Endodermal cell (in vitro differentiated cells): Measurements from ENCODE around the gene KLKB1. TPM values are rescaled to one million over a fixed set of nuclear protein-coding genes. Genes with fewer than 3 reads are reported as not detected.

Experiments used
- DNase-seq: peaks from one replicate; pipeline ENCODE4 v3.0.0-alpha.2; 2017
- H3K27ac ChIP-seq: 2 replicates; pipeline ENCODE4 v1.5.1; 2013; ENCODE audit warnings: mild to moderate bottlenecking, low read depth, low read length, moderate library complexity
- H3K27me3 ChIP-seq: 2 replicates; pipeline ENCODE4 v1.6.1; 2013; ENCODE audit warnings: mild to moderate bottlenecking, low read length, moderate library complexity; ENCODE audit not compliant: insufficient read depth, control insufficient read depth, poor library complexity, severe bottlenecking
- H3K36me3 ChIP-seq: 2 replicates; pipeline ENCODE4 v1.7.0; 2013; ENCODE audit warnings: mild to moderate bottlenecking, low read length, moderate library complexity; ENCODE audit not compliant: control insufficient read depth, insufficient read depth
- H3K4me1 ChIP-seq: one replicate; pipeline ENCODE4 v1.7.0; 2013; ENCODE audit warnings: low read length; ENCODE audit not compliant: control insufficient read depth, insufficient read depth
- H3K4me3 ChIP-seq: 2 replicates; pipeline ENCODE4 v1.5.1; 2013; ENCODE audit warnings: mild to moderate bottlenecking, low read length, moderate library complexity
- H3K9ac ChIP-seq: 2 replicates; pipeline ENCODE4 v1.6.1; 2013; ENCODE audit warnings: mild to moderate bottlenecking, low read length, moderate library complexity; ENCODE audit not compliant: poor library complexity, severe bottlenecking; ENCODE audit errors: extremely low read depth
- H3K9me3 ChIP-seq: 2 replicates; pipeline ENCODE4 v1.6.1; 2013; ENCODE audit warnings: mild to moderate bottlenecking, low read length, moderate library complexity; ENCODE audit not compliant: control insufficient read depth
- H3K27ac Mint-ChIP-seq: 2 replicates; pipeline ENCODE4 v1.8.0; 2020; ENCODE audit warnings: mixed read lengths
- H3K27me3 Mint-ChIP-seq: 2 replicates; pipeline ENCODE4 v1.8.0; 2021; ENCODE audit warnings: mild to moderate bottlenecking, mixed read lengths; ENCODE audit not compliant: insufficient read depth
- H3K36me3 Mint-ChIP-seq: 2 replicates; pipeline ENCODE4 v1.8.0; 2020; ENCODE audit warnings: low read depth, mixed read lengths
- H3K4me1 Mint-ChIP-seq: 2 replicates; pipeline ENCODE4 v1.8.0; 2020; ENCODE audit warnings: mixed read lengths
- H3K4me3 Mint-ChIP-seq: 2 replicates; pipeline ENCODE4 v1.8.0; 2020; ENCODE audit warnings: mild to moderate bottlenecking, moderate library complexity, mixed read lengths
- H3K9me3 Mint-ChIP-seq: 2 replicates; pipeline ENCODE4 v1.8.0; 2020; ENCODE audit warnings: mild to moderate bottlenecking, mixed read lengths
- CTCF ChIP-seq: fragments of 200-600 bp; sonication (generic); conservative IDR thresholded peaks from 2 replicates; pipeline ENCODE4 v1.5.0; 2021; ENCODE audit warnings: antibody characterized with exemption, mild to moderate bottlenecking
- WGBS, 2 experiments: methylation state at CpG; one replicate each; pipeline versions ENCODE4 v1.1.5 to v1.1.7; 2013; ENCODE audit warnings: missing lambda C conversion rate in 2 of 2, mixed read lengths in 1 of 2; ENCODE audit not compliant: insufficient coverage in 1 of 2, insufficient read length in 1 of 2; 5-methylcytosine and 5-hydroxymethylcytosine counted together
- total RNA-seq, 2 donors: library from RNA; stranded (reverse); fragmentation: NEBNext Ultra II Directional in 1 of 2; extraction: Animal tissue kit (Norgen Biotek cat#: 25700) in 1 of 2; gene quantifications; 2 replicates in 1 of 2; 3 replicates in 1 of 2; pipeline ENCODE4 v1.2.1, GENCODE V29; 2021

Gene KLKB1
- total RNA-seq, 2 donors from 2014 or later: 9.5 to 11.9 TPM

DNA sequence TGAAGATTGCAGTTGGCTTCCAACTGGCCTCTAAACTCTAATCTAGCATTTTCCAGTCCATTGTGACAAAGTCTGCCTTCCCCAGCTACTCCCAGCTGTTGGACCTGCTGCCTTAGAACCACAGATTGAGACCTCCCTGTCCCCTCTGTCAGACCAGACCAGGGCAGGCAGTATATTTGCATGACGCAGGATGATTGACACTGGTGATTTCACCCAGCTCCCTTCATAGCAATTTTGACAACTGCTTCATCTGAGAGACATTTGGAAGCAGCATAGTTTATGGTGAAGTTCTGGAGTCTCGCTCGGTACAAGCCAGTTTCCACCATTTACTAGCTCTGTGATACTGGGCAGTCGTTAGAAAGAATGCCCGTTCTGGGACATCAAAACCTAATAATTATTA is 33.5 kb upstream of the KLKB1 start:
- H3K9me3 Mint-ChIP-seq: no peaks in the 10 kb centered on the region
- H3K9me3 ChIP-seq: no peaks in the 10 kb centered on the region
- DNase-seq: no peak
- no peak overlapping the region for H3K27ac ChIP-seq
- H3K36me3 ChIP-seq: no peaks in the 10 kb centered on the region
- no peak overlapping the region for H3K27ac Mint-ChIP-seq
- H3K27me3 Mint-ChIP-seq: peaks cover 7% of the 10 kb centered on the region
- no peaks in the 10 kb centered on the region for H3K27me3 ChIP-seq
- H3K4me3 Mint-ChIP-seq: no peak overlapping the region
- H3K4me1 Mint-ChIP-seq: peaks cover 12% of the 10 kb centered on the region
- TF ChIP-seq CTCF: no peak
- 93 to 97% methylated on average over 3 to 5 of the region's 5 CpGs for WGBS, 2 experiments
- H3K4me1 ChIP-seq: no peaks in the 10 kb centered on the region
- no peaks in the 10 kb centered on the region for H3K36me3 Mint-ChIP-seq
- H3K4me3 ChIP-seq: no peak overlapping the region
- no peak overlapping the region for H3K9ac ChIP-seq

DNA sequence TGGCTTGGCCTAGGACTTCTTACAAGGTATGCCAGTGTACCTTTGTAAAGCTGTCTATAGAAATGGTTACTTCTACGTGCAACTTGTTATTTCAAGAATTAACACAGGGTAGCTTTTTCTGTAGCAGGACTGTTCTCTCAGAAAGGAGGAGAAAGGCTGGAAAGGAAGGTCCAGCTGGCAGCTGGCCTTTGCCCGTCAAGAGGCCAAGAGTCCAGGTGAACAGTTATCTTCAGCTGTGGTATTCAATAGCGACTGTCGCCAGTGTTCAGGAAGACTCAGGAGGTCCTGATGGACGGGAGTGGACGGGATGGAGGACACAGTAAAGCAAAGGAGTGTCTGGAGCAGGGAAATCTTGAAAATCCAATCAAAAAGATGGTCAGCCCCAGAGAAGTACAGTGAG is 31.2 kb upstream of the KLKB1 start:
- Mint-ChIP-seq H3K36me3 (no peaks in the 10 kb centered on the region), H3K27ac (no peak overlapping the region)
- no peaks in the 10 kb centered on the region for H3K4me1 ChIP-seq

GRCh38 chr4:186200516-186200915 is 26.8 kb upstream of the KLKB1 start:
- 78 to 100% methylated on average over 2 to 6 of the region's 6 CpGs for WGBS, 2 experiments

More for the DNA sequence above, 31.2 kb upstream of the KLKB1 start:
- Mint-ChIP-seq H3K27me3 (no peaks in the 10 kb centered on the region), H3K4me1 (peaks cover 2% of the 10 kb centered on the region), H3K9me3 (no peaks in the 10 kb centered on the region), H3K4me3 (no peak overlapping the region)
- Histone ChIP-seq H3K27me3 (no peaks in the 10 kb centered on the region), H3K27ac (no peak overlapping the region), H3K9me3 (no peaks in the 10 kb centered on the region), H3K9ac (no peak overlapping the region), H3K36me3 (no peaks in the 10 kb centered on the region), H3K4me3 (no peak overlapping the region)
- DNase-seq: no peak
- WGBS, 2 experiments: 92 to 99% methylated on average over 6 of the region's 6 CpGs
- TF ChIP-seq CTCF: no peak

More at GRCh38 chr4:186200516-186200915, 26.8 kb upstream of the KLKB1 start:
- no peaks in the 10 kb centered on the region for H3K9me3 Mint-ChIP-seq
- no peak for DNase-seq
- H3K27me3 Mint-ChIP-seq: no peaks in the 10 kb centered on the region
- H3K9ac ChIP-seq: no peak overlapping the region
- H3K36me3 ChIP-seq: no peaks in the 10 kb centered on the region
- TF ChIP-seq CTCF: no peak
- no peaks in the 10 kb centered on the region for H3K27me3 ChIP-seq
- no peaks in the 10 kb centered on the region for H3K9me3 ChIP-seq
- H3K36me3 Mint-ChIP-seq: no peaks in the 10 kb centered on the region
- H3K4me3 Mint-ChIP-seq: no peak overlapping the region
- no peak overlapping the region for H3K27ac ChIP-seq
- H3K27ac Mint-ChIP-seq: no peak overlapping the region
- H3K4me3 ChIP-seq: no peak overlapping the region
- no peaks in the 10 kb centered on the region for H3K4me1 ChIP-seq
- H3K4me1 Mint-ChIP-seq: no peaks in the 10 kb centered on the region
